Transverse colon (tissue), 4 donors: ENCODE data around the gene TMCC3. TPM values are rescaled to one million over a fixed set of nuclear protein-coding genes. Genes with fewer than 3 reads are reported as not detected.

ENCODE experiments used
- DNase-seq: peaks from one replicate; pipeline ENCODE4 v3.0.0-alpha.2; 2019
- H3K27ac ChIP-seq, 4 donors: fragments of 200-600 bp; sonication (generic); 2 replicates each; pipeline ENCODE4 v1.5.1; 2016 to 2018; ENCODE audit warnings: inconsistent platforms in 4 of 4
- H3K27me3 ChIP-seq: fragments of 200-600 bp; sonication (generic); 2 replicates; pipeline ENCODE4 v1.5.1; 2017; ENCODE audit warnings: inconsistent platforms
- H3K36me3 ChIP-seq, 4 donors: fragments of 200-600 bp; sonication (generic); 2 replicates each; pipeline ENCODE4 v1.5.1; 2017 to 2019; ENCODE audit warnings: inconsistent platforms in 4 of 4
- H3K4me1 ChIP-seq, 4 donors: fragments of 200-600 bp; sonication (generic); 2 replicates each; pipeline ENCODE4 v1.5.1; 2017 to 2020; ENCODE audit warnings: inconsistent platforms in 4 of 4
- H3K4me3 ChIP-seq, 4 donors: fragments of 200-600 bp; sonication (generic); 1 replicate in 1 of 4; 2 replicates in 3 of 4; pipeline versions ENCODE4 v1.5.1 to v1.6.1; 2017 to 2019; ENCODE audit warnings: inconsistent platforms in 4 of 4
- H3K9me3 ChIP-seq, 2 donors: fragments of 200-600 bp; sonication (generic); 2 replicates each; pipeline ENCODE4 v1.5.1; 2017 to 2019; ENCODE audit warnings: inconsistent platforms in 2 of 2
- EP300 ChIP-seq: sonication (generic); formaldehyde crosslinking; IDR thresholded peaks from one replicate; pipeline ENCODE4 v1.6.1; 2017; ENCODE audit warnings: antibody characterized with exemption, low read depth
- POLR2A ChIP-seq: fragments of 450-650 bp; IDR thresholded peaks from one replicate; pipeline ENCODE4 v1.6.1; 2016; ENCODE audit warnings: antibody characterized with exemption, mild to moderate bottlenecking, moderate library complexity
- POLR2AphosphoS5 ChIP-seq, 3 donors: sonication (generic); formaldehyde crosslinking; IDR thresholded peaks; one replicate each; pipeline ENCODE4 v1.6.1; 2016; ENCODE audit warnings: antibody characterized with exemption in 3 of 3
- WGBS, 2 donors: methylation state at CpG; one replicate each; pipeline ENCODE4 v1.1.5; 2018; ENCODE audit warnings: low coverage in 1 of 2; 5-methylcytosine and 5-hydroxymethylcytosine counted together
- in situ Hi-C, 4 donors: fragments of 200-750 bp; cut with MboI; loops; one replicate each; pipeline versions ENCODE4 v1.15.0 to v1.15.1; 2017; ENCODE audit warnings: low sequenced_read_pairs in 3 of 4, low pct_ligation_motif_present in 1 of 4, low pct_unique_long_range_greater_than_20kb in 1 of 4
- intact Hi-C: fragments of 100-400 bp; cut with DNase I; formaldehyde crosslinking; loops from one replicate; pipeline ENCODE4 v1.15.1; 2023; ENCODE audit warnings: low total_unique reads
- total RNA-seq, 4 donors: library from RNA; depleted of rRNA; stranded (reverse); fragments of >200 nt; gene quantifications; one replicate each; pipeline ENCODE4 v1.1.0, GENCODE V29; 2016
- TF ChIP-seq, protein P1 (sequence below), 5 experiments: fragments of 200-600 bp in 3 of 5; fragments of 450-650 bp in 2 of 5; sonication (generic) in 3 of 5; IDR thresholded peaks; 1 replicate in 2 of 5; 2 replicates in 3 of 5; pipeline ENCODE4 v1.5.1; 2016 to 2017; ENCODE audit warnings: antibody characterized with exemption in 5 of 5, inconsistent platforms in 3 of 5, mild to moderate bottlenecking in 2 of 5, moderate library complexity in 1 of 5

TMCC3 gene
- total RNA-seq, 4 donors from 2014 or later, result 6.4 to 79.3 (median 65.9) TPM

DNA sequence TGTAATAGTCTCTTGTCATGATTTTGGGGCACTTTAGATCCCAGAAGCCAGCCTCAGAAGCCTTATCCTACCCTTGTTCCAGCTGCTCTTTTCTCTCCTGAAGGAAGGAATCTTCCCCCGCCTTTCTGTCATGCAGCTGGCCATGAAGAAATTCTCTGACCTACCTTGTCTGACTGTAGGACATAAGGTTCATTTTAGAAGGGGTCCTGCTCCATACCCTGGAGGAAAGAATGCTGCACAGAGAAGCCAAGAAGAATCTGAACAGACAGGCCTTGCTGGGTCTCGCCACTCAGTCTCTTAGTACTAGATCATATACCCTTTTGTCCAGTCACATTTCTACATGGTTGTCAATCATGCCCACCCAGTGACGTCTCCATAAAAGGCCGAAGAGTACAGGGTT is 6.2 kb upstream of the TMCC3 start:
- H3K4me1 ChIP-seq, result peaks cover 0 to 3% (median 0%) of the 10 kb centered on the region in 4 donors
- intact Hi-C loops, result loop anchor here (10.0 kb wide), 1 partner anchor 112 kb away; no protein-coding TSS in a partner anchor
- TF ChIP-seq EP300 (no peak), POLR2A (no peak), POLR2AphosphoS5 (IDR thresholded peaks at IDR 0.05) (no peak)
- TF ChIP-seq, protein P1, sequence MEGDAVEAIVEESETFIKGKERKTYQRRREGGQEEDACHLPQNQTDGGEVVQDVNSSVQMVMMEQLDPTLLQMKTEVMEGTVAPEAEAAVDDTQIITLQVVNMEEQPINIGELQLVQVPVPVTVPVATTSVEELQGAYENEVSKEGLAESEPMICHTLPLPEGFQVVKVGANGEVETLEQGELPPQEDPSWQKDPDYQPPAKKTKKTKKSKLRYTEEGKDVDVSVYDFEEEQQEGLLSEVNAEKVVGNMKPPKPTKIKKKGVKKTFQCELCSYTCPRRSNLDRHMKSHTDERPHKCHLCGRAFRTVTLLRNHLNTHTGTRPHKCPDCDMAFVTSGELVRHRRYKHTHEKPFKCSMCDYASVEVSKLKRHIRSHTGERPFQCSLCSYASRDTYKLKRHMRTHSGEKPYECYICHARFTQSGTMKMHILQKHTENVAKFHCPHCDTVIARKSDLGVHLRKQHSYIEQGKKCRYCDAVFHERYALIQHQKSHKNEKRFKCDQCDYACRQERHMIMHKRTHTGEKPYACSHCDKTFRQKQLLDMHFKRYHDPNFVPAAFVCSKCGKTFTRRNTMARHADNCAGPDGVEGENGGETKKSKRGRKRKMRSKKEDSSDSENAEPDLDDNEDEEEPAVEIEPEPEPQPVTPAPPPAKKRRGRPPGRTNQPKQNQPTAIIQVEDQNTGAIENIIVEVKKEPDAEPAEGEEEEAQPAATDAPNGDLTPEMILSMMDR (IDR thresholded peaks at IDR 0.05), result no peak

DNA sequence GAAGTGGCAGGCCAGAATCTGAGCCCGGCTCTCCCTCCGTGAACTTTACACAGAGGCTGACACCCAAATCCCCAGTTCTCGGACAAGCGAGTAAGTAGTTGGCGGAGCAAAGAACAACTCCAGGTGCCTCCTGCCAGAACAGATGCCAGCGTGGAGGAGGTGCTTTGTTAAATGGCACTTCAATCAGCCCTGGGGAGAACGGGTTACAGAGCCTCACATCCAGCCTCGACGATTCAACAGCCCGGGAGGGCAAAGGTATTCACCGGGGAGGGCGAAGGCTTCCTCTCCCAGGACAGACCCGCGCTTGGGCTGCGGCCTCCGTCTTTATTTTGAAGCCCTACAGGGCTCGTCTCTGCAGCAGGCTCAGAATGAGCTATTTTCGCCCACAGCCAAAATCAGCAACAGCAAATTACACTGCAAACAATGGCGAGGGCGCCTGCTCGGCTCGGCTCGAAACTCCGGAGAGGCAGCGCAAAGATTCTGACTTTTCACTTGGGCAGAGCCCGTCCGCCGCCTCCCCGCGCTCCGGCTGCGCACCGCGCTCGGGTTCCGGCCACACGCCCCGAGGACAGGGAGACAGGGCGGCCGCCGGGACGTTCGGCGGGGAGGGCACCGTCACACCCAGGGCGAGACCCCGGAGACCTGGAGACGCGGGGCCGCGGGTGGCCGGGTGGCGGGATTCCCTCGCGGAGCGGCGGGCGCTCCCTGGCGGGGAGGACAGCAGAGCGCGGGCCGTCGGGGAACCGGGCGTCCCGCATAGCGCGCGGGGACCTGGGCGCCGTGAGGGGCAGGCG is 811 bp downstream of the TMCC3 start:
- in situ Hi-C loops, result no loop called here
- DNase-seq, result peak; percentile 66
- Histone ChIP-seq H3K27ac (peak overlapping the region; percentile 71 to 87 (median 78)), H3K4me1 (peaks cover 0 to 14% (median 7%) of the 10 kb centered on the region in 4 donors), H3K9me3 (no peaks in the 10 kb centered on the region), H3K36me3 (no peaks in the 10 kb centered on the region), H3K4me3 (peak overlapping the region; percentile 34 to 85 (median 74)), H3K27me3 (no peaks in the 10 kb centered on the region)
- TF ChIP-seq, protein P1 (IDR thresholded peaks at IDR 0.05), result peak in 4 of 5 experiments; percentile 31 to 62 (median 52)
- TF ChIP-seq EP300 (no peak), POLR2AphosphoS5 (IDR thresholded peaks at IDR 0.05) (peak in 1 of 3 donors; percentile 10), POLR2A (no peak)
- WGBS, 2 donors, result 8 to 30% methylated on average over 2 to 56 of the region's 72 CpGs
- intact Hi-C loops, result loop anchor here (2.0 to 10.0 kb wide), 2 partner anchors 105 to 223 kb away; no protein-coding TSS in a partner anchor

More for the DNA sequence above, 6.2 kb upstream of the TMCC3 start:
- H3K36me3 ChIP-seq, result no peaks in the 10 kb centered on the region
- H3K27me3 ChIP-seq, result no peaks in the 10 kb centered on the region
- WGBS, 2 donors, result 87 to 91% methylated on average over 3 to 4 of the region's 4 CpGs
- no peak for DNase-seq
- H3K27ac ChIP-seq, result no peak overlapping the region
- in situ Hi-C loops, result no loop called here
- H3K4me3 ChIP-seq, result no peak overlapping the region
- H3K9me3 ChIP-seq, result no peaks in the 10 kb centered on the region

DNA sequence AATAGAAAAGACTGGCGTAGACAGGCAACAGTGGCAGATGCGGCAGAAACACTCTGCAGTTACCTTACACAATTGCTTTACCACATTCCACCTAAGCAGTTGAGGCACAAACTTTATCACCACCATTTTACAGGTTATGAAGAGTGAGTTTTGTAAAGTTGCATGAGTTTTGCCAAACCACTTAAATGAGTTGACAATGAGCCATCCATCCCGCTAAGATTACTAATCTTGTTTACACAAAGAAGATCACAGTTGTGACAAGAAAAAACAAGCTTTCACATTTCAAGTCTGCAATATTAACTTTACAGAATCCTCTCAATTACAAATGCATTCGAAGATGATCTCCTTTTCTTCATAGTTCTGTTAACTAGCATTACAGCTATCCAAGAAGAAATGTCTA is 1.8 kb downstream of the TMCC3 start:
- H3K4me1 ChIP-seq, result peaks cover 0 to 14% (median 7%) of the 10 kb centered on the region in 4 donors
- no peak for DNase-seq
- peak overlapping the region in 1 of 4 donors; percentile 65 for H3K4me3 ChIP-seq
- intact Hi-C loops (no loop called here), in situ Hi-C loops (no loop called here)
- H3K27ac ChIP-seq, result peak overlapping the region in 1 of 4 donors; percentile 87
- H3K36me3 ChIP-seq, result no peaks in the 10 kb centered on the region
- TF ChIP-seq EP300 (no peak), POLR2AphosphoS5 (IDR thresholded peaks at IDR 0.05) (no peak), POLR2A (no peak)
- TF ChIP-seq, protein P1 (IDR thresholded peaks at IDR 0.05), result no peak
- H3K9me3 ChIP-seq, result no peaks in the 10 kb centered on the region
- H3K27me3 ChIP-seq, result no peaks in the 10 kb centered on the region
- 74 to 79% methylated on average over 4 of the region's 4 CpGs for WGBS, 2 donors

DNA sequence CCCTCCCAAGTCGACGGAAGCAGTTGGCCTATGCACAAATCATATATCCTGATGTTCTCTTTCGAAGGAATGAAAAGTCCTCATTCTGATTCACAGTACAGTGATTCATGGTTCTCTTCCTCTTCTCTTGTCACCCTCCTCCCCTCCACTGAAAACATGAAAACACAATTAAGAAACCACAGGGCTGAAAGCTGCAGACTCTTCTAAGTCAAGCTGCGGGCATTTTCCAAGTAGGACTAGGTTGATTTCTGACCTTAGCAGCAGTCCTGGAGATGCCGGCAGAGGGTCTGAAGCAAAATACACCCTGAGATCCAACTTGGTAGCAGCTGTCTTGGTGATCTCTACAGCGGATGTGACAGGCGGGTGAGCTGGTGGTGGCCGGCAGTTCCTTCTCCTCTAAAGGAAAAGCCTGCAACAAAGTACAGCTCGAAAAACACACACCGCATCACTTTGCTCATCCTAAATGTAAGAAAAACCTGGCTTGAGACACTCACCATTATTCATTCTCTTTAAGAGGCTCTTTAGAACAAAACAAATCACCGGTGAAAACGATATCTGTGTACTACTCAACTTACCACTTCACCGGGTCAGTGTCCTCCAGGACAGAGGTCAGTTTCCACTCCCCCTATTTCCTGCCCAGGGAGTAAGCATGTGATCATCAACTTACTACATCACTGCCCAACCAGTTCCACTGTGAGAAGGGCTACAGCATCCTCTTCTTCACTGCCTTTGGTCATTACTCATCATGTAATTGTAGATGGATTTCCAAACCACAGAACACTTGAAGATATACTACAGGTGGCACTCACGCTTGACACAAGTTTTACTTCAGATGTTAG is 6.0 kb downstream of the TMCC3 start:
- TF ChIP-seq EP300 (no peak), POLR2A (no peak), POLR2AphosphoS5 (IDR thresholded peaks at IDR 0.05) (no peak)
- TF ChIP-seq, protein P1 (IDR thresholded peaks at IDR 0.05), result no peak
- Histone ChIP-seq H3K4me3 (no peak overlapping the region), H3K36me3 (no peaks in the 10 kb centered on the region), H3K9me3 (no peaks in the 10 kb centered on the region), H3K4me1 (peaks cover 0 to 13% (median 6%) of the 10 kb centered on the region in 4 donors), H3K27me3 (no peaks in the 10 kb centered on the region), H3K27ac (peak overlapping the region; percentile 9 to 43 (median 28))
- in situ Hi-C loops (no loop called here), intact Hi-C loops (no loop called here)
- DNase-seq, result peak; percentile 21
- WGBS, 2 donors, result 67 to 76% methylated on average over 6 to 14 of the region's 14 CpGs
